T-helper 17 cell (primary cell): ENCODE results near the gene APPL2. TPM values are rescaled to one million over a fixed set of nuclear protein-coding genes. Genes with fewer than 3 reads are reported as not detected.

Experiments
- ATAC-seq: fragments of 150-1000 bp; cut with Tn5 transposase; 2 replicates; pipeline ENCODE4 v1.10.0; 2021; ENCODE audit warnings: mild to moderate bottlenecking, moderate library complexity
- DNase-seq, 3 donors: peaks; one replicate each; pipeline versions ENCODE4 v3.0.0 to v3.0.0-alpha.2; 2020 to 2021
- H3K9me3 ChIP-seq: one replicate; pipeline ENCODE4 v1.7.0; 2013; ENCODE audit warnings: low read length, mild to moderate bottlenecking; ENCODE audit not compliant: control insufficient read depth, poor library complexity, severe bottlenecking
- H3K27ac Mint-ChIP-seq: one replicate; pipeline ENCODE4 v1.8.0; 2022; ENCODE audit warnings: mild to moderate bottlenecking, moderate library complexity, mixed read lengths
- H3K27me3 Mint-ChIP-seq: one replicate; pipeline ENCODE4 v1.8.0; 2022; ENCODE audit warnings: mixed read lengths
- H3K36me3 Mint-ChIP-seq: one replicate; pipeline ENCODE4 v1.8.0; 2022; ENCODE audit warnings: low read depth, mixed read lengths
- H3K4me1 Mint-ChIP-seq: one replicate; pipeline ENCODE4 v1.8.0; 2022; ENCODE audit warnings: mild to moderate bottlenecking, mixed read lengths
- H3K4me3 Mint-ChIP-seq: one replicate; pipeline ENCODE4 v1.8.0; 2022; ENCODE audit warnings: mild to moderate bottlenecking, moderate library complexity, mixed read lengths
- total RNA-seq, 4 donors: library from RNA in 2 of 4; stranded (reverse) in 2 of 4; gene quantifications; one replicate each; pipeline ENCODE4 v1.2.3 and lab custom pipeline; 2022 to 2026

APPL2 gene
- total RNA-seq, 2 donors from 2014 or later, result 39.1 to 44.2 TPM

GRCh38 chr12:105164068-105164467 is 71.9 kb downstream of the APPL2 start:
- Mint-ChIP-seq H3K4me1 (peaks cover 5% of the 10 kb centered on the region), H3K27me3 (no peaks in the 10 kb centered on the region), H3K36me3 (peaks cover 7% of the 10 kb centered on the region), H3K27ac (no peak overlapping the region), H3K4me3 (no peak overlapping the region)
- DNase-seq (no peak), ATAC-seq (no peak)
- H3K9me3 ChIP-seq, result no peaks in the 10 kb centered on the region

- ATAC-seq (no peak), DNase-seq (no peak)
- no peaks in the 10 kb centered on the region for H3K9me3 ChIP-seq
- no peak overlapping the region for H3K27ac Mint-ChIP-seq
- H3K4me3 Mint-ChIP-seq, result no peak overlapping the region
- H3K36me3 Mint-ChIP-seq, result peaks cover 7% of the 10 kb centered on the region
- H3K27me3 Mint-ChIP-seq, result no peaks in the 10 kb centered on the region
- H3K4me1 Mint-ChIP-seq, result peaks cover 5% of the 10 kb centered on the region
These were observed 73.8 kb downstream of the APPL2 start for GRCh38 chr12:105162174-105162573.

- peaks cover 13% of the 10 kb centered on the region for H3K36me3 Mint-ChIP-seq
- no peak for ATAC-seq
- H3K4me3 Mint-ChIP-seq, result no peak overlapping the region
These were observed 77.1 kb downstream of the APPL2 start for GRCh38 chr12:105158876-105159275.

GRCh38 chr12:105157606-105158005 is 78.4 kb downstream of the APPL2 start:
- H3K27me3 Mint-ChIP-seq, result no peaks in the 10 kb centered on the region
- H3K27ac Mint-ChIP-seq, result no peak overlapping the region
- H3K4me3 Mint-ChIP-seq, result no peak overlapping the region
- H3K9me3 ChIP-seq, result no peaks in the 10 kb centered on the region
- peaks cover 13% of the 10 kb centered on the region for H3K36me3 Mint-ChIP-seq
- ATAC-seq (no peak), DNase-seq (no peak)
- H3K4me1 Mint-ChIP-seq, result peaks cover 14% of the 10 kb centered on the region

More at GRCh38 chr12:105158876-105159275, 77.1 kb downstream of the APPL2 start:
- DNase-seq, result no peak
- no peaks in the 10 kb centered on the region for H3K9me3 ChIP-seq
- Mint-ChIP-seq H3K27ac (peak overlapping the region; percentile 83), H3K27me3 (no peaks in the 10 kb centered on the region), H3K4me1 (peaks cover 14% of the 10 kb centered on the region)

GRCh38 chr12:105156260-105156659 is 79.7 kb downstream of the APPL2 start:
- peaks cover 13% of the 10 kb centered on the region for H3K36me3 Mint-ChIP-seq

GRCh38 chr12:105142259-105142658 is 93.7 kb downstream of the APPL2 start:
- Mint-ChIP-seq H3K27ac (no peak overlapping the region), H3K4me1 (peaks cover 2% of the 10 kb centered on the region), H3K4me3 (no peak overlapping the region), H3K27me3 (no peaks in the 10 kb centered on the region), H3K36me3 (no peaks in the 10 kb centered on the region)
- no peaks in the 10 kb centered on the region for H3K9me3 ChIP-seq
- DNase-seq (no peak), ATAC-seq (no peak)

More at GRCh38 chr12:105156260-105156659, 79.7 kb downstream of the APPL2 start:
- no peak overlapping the region for H3K4me3 Mint-ChIP-seq
- no peaks in the 10 kb centered on the region for H3K27me3 Mint-ChIP-seq
- no peaks in the 10 kb centered on the region for H3K9me3 ChIP-seq
- ATAC-seq, result no peak
- H3K4me1 Mint-ChIP-seq, result peaks cover 14% of the 10 kb centered on the region
- peak overlapping the region; percentile 79 for H3K27ac Mint-ChIP-seq
- DNase-seq, result no peak

- Mint-ChIP-seq H3K4me3 (no peak overlapping the region), H3K36me3 (no peaks in the 10 kb centered on the region), H3K27ac (peak overlapping the region; percentile 53), H3K27me3 (no peaks in the 10 kb centered on the region), H3K4me1 (peaks cover 8% of the 10 kb centered on the region)
- no peak for DNase-seq
- H3K9me3 ChIP-seq, result no peaks in the 10 kb centered on the region
- ATAC-seq, result no peak
These were observed 94.6 kb downstream of the APPL2 start for GRCh38 chr12:105141320-105141922.

- no peak overlapping the region for H3K27ac Mint-ChIP-seq
- H3K27me3 Mint-ChIP-seq, result no peaks in the 10 kb centered on the region
- no peak for DNase-seq
- no peak for ATAC-seq
- H3K4me1 Mint-ChIP-seq, result peaks cover 28% of the 10 kb centered on the region
- H3K9me3 ChIP-seq, result no peaks in the 10 kb centered on the region
- H3K36me3 Mint-ChIP-seq, result peaks cover 5% of the 10 kb centered on the region
- no peak overlapping the region for H3K4me3 Mint-ChIP-seq
These were observed 97.7 kb downstream of the APPL2 start for GRCh38 chr12:105138248-105138647.

Other genes with a start within 250 kb of the APPL2 start
- gene NOPCHAP1, start 249.9 kb downstream of the APPL2 start, total RNA-seq, result 1 to 10 TPM; 7.7 to 9.5 TPM
- under 1 TPM in 1 of 2 donors, not detected in 1; 0.20 TPM for gene ALDH1L2, start 151.7 kb downstream of the APPL2 start, total RNA-seq
- 10 to 100 TPM; 38.5 to 45.3 TPM for gene WASHC4, start 128.4 kb downstream of the APPL2 start, total RNA-seq
- 10 to 100 TPM; 33.2 to 41.3 TPM for gene C12orf75, start 94.5 kb upstream of the APPL2 start, total RNA-seq